Mesenchymal stem cell (in vitro differentiated cells and primary cell): ENCODE measurements around the gene CDC16.
"Not testable (repeated sequence)": the region's sequence is repeated elsewhere in the genome, so short reads cannot be mapped to it uniquely, and the experiment has no call there.

Experiments used
- DNase-seq: peaks from one replicate; pipeline ENCODE4 v3.0.0-alpha.2; 2013
- H2AFZ ChIP-seq: one replicate; pipeline ENCODE4 v1.6.1; 2013; ENCODE audit warnings: low read depth, mild to moderate bottlenecking, control low read depth, inconsistent platforms, low read length, moderate library complexity
- H2AK5ac ChIP-seq: 2 replicates; pipeline ENCODE4 v1.6.1; 2013; ENCODE audit warnings: low read length, moderate library complexity, mild to moderate bottlenecking, inconsistent platforms; ENCODE audit not compliant: severe bottlenecking
- H2BK120ac ChIP-seq: one replicate; pipeline ENCODE4 v1.6.1; 2013; ENCODE audit warnings: low read depth, mild to moderate bottlenecking, inconsistent platforms, low read length, moderate library complexity
- H2BK12ac ChIP-seq, 2 experiments: one replicate each; pipeline ENCODE4 v1.6.1; 2013; ENCODE audit warnings: inconsistent platforms in 2 of 2, low read length in 2 of 2, mild to moderate bottlenecking in 2 of 2, moderate library complexity in 2 of 2, control low read depth in 1 of 2
- H2BK15ac ChIP-seq: one replicate; pipeline ENCODE4 v1.6.1; 2013; ENCODE audit warnings: mild to moderate bottlenecking, low read depth, inconsistent platforms; ENCODE audit not compliant: poor library complexity, severe bottlenecking
- H2BK5ac ChIP-seq: 2 replicates; pipeline ENCODE4 v1.6.1; 2013; ENCODE audit warnings: low read depth, mild to moderate bottlenecking, low read length, control low read depth, inconsistent platforms; ENCODE audit not compliant: poor library complexity, severe bottlenecking
- H3K14ac ChIP-seq, 2 experiments: one replicate each; pipeline ENCODE4 v1.6.1; 2013; ENCODE audit warnings: inconsistent platforms in 2 of 2, low read length in 2 of 2, control low read depth in 1 of 2, mild to moderate bottlenecking in 1 of 2, moderate library complexity in 1 of 2
- H3K18ac ChIP-seq, 2 experiments: one replicate each; pipeline ENCODE4 v1.6.1; 2013; ENCODE audit warnings: inconsistent platforms in 2 of 2, low read length in 2 of 2, control low read depth in 1 of 2, low read depth in 1 of 2, mild to moderate bottlenecking in 1 of 2
- H3K23ac ChIP-seq, 2 experiments: one replicate each; pipeline ENCODE4 v1.6.1; 2013; ENCODE audit warnings: inconsistent platforms in 2 of 2, low read length in 2 of 2, mild to moderate bottlenecking in 2 of 2, moderate library complexity in 2 of 2, control low read depth in 1 of 2
- H3K27ac ChIP-seq: 2 replicates; pipeline ENCODE4 v1.5.1; 2013; ENCODE audit warnings: mild to moderate bottlenecking, moderate library complexity, low read length, control low read depth, inconsistent platforms; ENCODE audit not compliant: poor library complexity, severe bottlenecking
- H3K27me3 ChIP-seq, 2 experiments: 2 replicates each; pipeline versions ENCODE4 v1.6.1 to v1.7.0; 2013; ENCODE audit warnings: low read length in 2 of 2, mild to moderate bottlenecking in 2 of 2, moderate library complexity in 2 of 2, control low read depth in 1 of 2, inconsistent platforms in 1 of 2; ENCODE audit not compliant: control insufficient read depth in 1 of 2, insufficient read depth in 1 of 2
- H3K36me3 ChIP-seq, 2 experiments: 2 replicates each; pipeline versions ENCODE4 v1.6.1 to v1.7.0; 2013; ENCODE audit warnings: low read length in 2 of 2, control low read depth in 1 of 2, inconsistent platforms in 1 of 2, low read depth in 1 of 2, mild to moderate bottlenecking in 1 of 2; ENCODE audit not compliant: insufficient read depth in 2 of 2, control insufficient read depth in 1 of 2
- H3K4ac ChIP-seq, 2 experiments: one replicate each; pipeline ENCODE4 v1.6.1; 2013; ENCODE audit warnings: inconsistent platforms in 2 of 2, low read length in 2 of 2, mild to moderate bottlenecking in 2 of 2, moderate library complexity in 2 of 2, control low read depth in 1 of 2, low read depth in 1 of 2
- H3K4me1 ChIP-seq: 2 replicates; pipeline ENCODE4 v1.6.1; 2013; ENCODE audit warnings: low read depth, low read length, control low read depth; ENCODE audit not compliant: control insufficient read depth, insufficient read depth
- H3K4me2 ChIP-seq: 2 replicates; pipeline ENCODE4 v1.6.1; 2013; ENCODE audit warnings: low read length, mild to moderate bottlenecking, inconsistent platforms; ENCODE audit not compliant: poor library complexity, severe bottlenecking
- H3K4me3 ChIP-seq, 2 experiments: 2 replicates each; pipeline versions ENCODE4 v1.5.1 to v1.7.0; 2013; ENCODE audit warnings: low read length in 2 of 2, mild to moderate bottlenecking in 2 of 2, control low read depth in 1 of 2, low read depth in 1 of 2; ENCODE audit not compliant: insufficient read depth in 1 of 2
- H3K79me1 ChIP-seq: replicated peaks from 2 replicates; pipeline ENCODE4 v1.6.1; 2013; ENCODE audit warnings: mild to moderate bottlenecking, control low read depth, low read length, inconsistent platforms; ENCODE audit not compliant: poor library complexity, severe bottlenecking
- H3K9ac ChIP-seq: 2 replicates; pipeline ENCODE4 v1.7.0; 2013; ENCODE audit warnings: mild to moderate bottlenecking, low read length, moderate library complexity
- H3K9me3 ChIP-seq: 2 replicates; pipeline ENCODE4 v1.7.0; 2013; ENCODE audit warnings: mild to moderate bottlenecking, low read length; ENCODE audit not compliant: control insufficient read depth
- H4K8ac ChIP-seq: one replicate; pipeline ENCODE4 v1.6.1; 2013; ENCODE audit warnings: inconsistent platforms, mild to moderate bottlenecking, low read length, moderate library complexity
- H4K91ac ChIP-seq: one replicate; pipeline ENCODE4 v1.6.1; 2013; ENCODE audit warnings: mild to moderate bottlenecking, low read length, inconsistent platforms
- WGBS: methylation state at CpG from one replicate; pipeline ENCODE4 v1.1.7; 2013; ENCODE audit warnings: mixed read lengths; 5-methylcytosine and 5-hydroxymethylcytosine counted together

The CDC16 gene

DNA sequence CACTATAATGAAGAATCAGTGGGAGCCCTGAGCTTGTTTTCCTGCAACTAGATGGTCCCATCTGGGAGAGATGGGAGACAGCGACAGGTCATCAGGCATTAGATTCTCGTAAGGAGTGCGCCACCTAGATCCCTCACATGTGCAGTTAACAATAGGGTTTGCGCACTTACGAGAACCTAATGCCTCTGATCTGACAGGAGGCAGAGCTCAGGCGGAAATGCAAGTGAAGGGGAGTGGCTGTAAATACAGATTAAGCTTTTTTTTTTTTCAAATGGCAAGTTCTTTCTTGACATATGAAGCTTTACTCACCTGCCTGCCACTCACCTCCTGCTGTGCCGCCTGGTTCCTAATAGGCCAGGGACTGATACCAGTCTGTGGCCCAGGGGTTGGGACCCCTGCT lies 14.4 kb downstream of the CDC16 start:
- H3K14ac ChIP-seq, result no peak overlapping the region
- no peak overlapping the region for H3K18ac ChIP-seq
- H2AK5ac ChIP-seq, result no peak overlapping the region
- peaks cover 36 to 97% of the 10 kb centered on the region in 2 experiments for H3K36me3 ChIP-seq
- H3K23ac ChIP-seq, result no peak overlapping the region
- peaks cover 20% of the 10 kb centered on the region for H3K79me1 ChIP-seq
- H2BK12ac ChIP-seq, result no peak overlapping the region
- H3K4ac ChIP-seq, result no peak overlapping the region
- no peak overlapping the region for H4K8ac ChIP-seq
- no peak overlapping the region for H3K4me2 ChIP-seq
- DNase-seq, result no peak
- no peak overlapping the region for H2AFZ ChIP-seq
- no peak overlapping the region for H4K91ac ChIP-seq
- no peak overlapping the region for H3K9ac ChIP-seq
- WGBS, result 98% methylated on average over 6 of the region's 7 CpGs
- no peak overlapping the region for H3K27ac ChIP-seq
- H3K4me3 ChIP-seq, result no peak overlapping the region
- H3K9me3 ChIP-seq, result no peaks in the 10 kb centered on the region
- no peak overlapping the region for H2BK5ac ChIP-seq
- no peak overlapping the region for H2BK15ac ChIP-seq
- no peaks in the 10 kb centered on the region for H3K27me3 ChIP-seq
- no peak overlapping the region for H2BK120ac ChIP-seq
- peaks cover 5% of the 10 kb centered on the region for H3K4me1 ChIP-seq

DNA sequence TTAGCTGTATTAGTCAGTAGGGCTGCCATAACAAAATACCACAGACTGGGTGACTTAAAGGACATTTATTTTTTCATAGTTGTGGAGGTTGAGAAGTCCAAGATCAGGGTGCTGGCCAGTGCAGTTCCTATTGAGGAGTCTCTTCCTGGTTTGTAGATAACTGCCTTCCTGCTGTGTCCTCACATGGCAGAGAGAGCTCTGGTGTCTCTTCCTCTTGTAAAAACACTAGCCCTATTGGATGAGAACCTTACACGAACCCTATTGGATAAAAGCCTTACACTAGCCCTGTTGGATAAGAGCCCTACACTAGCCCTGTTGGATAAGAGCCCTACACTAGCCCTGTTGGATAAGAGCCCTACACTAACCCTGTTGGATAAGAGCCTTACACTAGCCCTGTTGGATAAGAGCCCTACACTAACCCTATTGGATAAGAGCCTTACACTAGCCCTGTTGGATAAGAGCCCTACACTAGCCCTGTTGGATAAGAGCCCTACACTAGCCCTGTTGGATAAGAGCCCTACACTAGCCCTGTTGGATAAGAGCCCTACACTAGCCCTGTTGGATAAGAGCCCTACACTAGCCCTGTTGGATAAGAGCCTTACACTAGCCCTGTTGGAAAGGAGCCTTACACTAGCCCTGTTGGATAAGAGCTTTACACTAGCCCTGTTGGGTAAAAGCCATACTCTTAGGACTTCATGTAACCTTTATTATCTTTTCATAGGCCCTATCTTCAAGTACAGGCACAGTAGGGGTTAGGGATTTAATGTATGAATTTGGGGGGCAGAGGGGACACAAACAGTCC lies 17.1 kb downstream of the CDC16 start:
- H3K4ac ChIP-seq, H3K27me3 ChIP-seq, H3K23ac ChIP-seq, H3K14ac ChIP-seq, H4K91ac ChIP-seq, H3K9me3 ChIP-seq, DNase-seq, H3K4me1 ChIP-seq, H2BK12ac ChIP-seq, H2BK5ac ChIP-seq, H2BK120ac ChIP-seq, H3K9ac ChIP-seq, H3K4me3 ChIP-seq, H2AFZ ChIP-seq, H3K18ac ChIP-seq, H3K27ac ChIP-seq, H2BK15ac ChIP-seq, H3K4me2 ChIP-seq, H4K8ac ChIP-seq, H2AK5ac ChIP-seq: not testable (repeated sequence)
- WGBS, result 96% methylated on average over 1 of the region's 1 CpG
- Histone ChIP-seq H3K36me3 (peaks cover 28 to 97% of the 10 kb centered on the region in 2 experiments), H3K79me1 (peaks cover 18% of the 10 kb centered on the region)

DNA sequence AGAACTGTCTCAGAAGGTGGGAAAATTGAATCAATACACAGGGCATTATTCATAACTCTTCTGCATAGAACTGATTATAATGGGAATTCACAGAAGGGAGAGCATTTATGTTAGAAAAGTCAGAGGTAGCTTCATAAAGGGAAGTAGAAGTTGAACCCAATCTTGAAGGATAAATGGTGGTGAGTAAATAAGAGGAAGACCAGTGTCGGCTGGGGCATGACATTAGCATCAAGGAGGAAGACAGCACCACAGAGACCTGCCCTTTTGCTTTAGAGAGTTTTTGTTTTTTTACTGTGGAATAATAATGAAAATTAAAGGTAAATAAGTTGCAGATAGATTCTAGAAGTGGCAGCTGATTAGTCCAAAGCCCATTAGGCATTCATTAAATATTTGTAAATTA lies 21.9 kb downstream of the CDC16 start:
- Histone ChIP-seq H2AFZ (no peak overlapping the region), H3K36me3 (peaks cover 16 to 97% of the 10 kb centered on the region in 2 experiments), H2BK12ac (no peak overlapping the region), H2BK15ac (no peak overlapping the region), H3K4me2 (no peak overlapping the region), H2BK5ac (no peak overlapping the region), H3K79me1 (peaks cover 23% of the 10 kb centered on the region), H3K9ac (no peak overlapping the region), H2BK120ac (no peak overlapping the region), H3K14ac (no peak overlapping the region), H3K9me3 (no peaks in the 10 kb centered on the region), H3K23ac (no peak overlapping the region), H4K8ac (no peak overlapping the region), H3K4me1 (peaks cover 2% of the 10 kb centered on the region), H3K4me3 (no peak overlapping the region), H3K18ac (no peak overlapping the region), H3K27ac (no peak overlapping the region), H3K27me3 (no peaks in the 10 kb centered on the region), H4K91ac (no peak overlapping the region), H2AK5ac (no peak overlapping the region), H3K4ac (no peak overlapping the region)
- WGBS, result 93% methylated on average over 1 of the region's 1 CpG
- no peak for DNase-seq

DNA sequence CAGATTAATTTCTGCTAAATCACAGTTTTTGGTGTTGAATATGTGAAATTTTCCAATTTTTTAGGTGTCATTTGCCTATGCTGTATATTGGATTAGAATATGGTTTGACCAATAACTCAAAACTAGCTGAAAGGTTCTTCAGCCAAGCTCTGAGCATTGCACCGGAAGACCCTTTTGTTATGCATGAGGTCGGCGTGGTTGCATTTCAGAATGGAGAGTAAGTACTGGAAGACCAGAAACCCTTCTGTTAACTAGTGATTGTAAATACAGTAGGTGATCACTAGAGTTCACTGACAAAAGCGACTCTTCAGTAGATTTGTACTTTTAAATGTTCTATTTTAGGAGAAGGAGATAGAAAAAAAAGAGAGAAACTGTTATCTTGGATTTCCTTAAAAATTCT lies 22.3 kb downstream of the CDC16 start:
- Histone ChIP-seq H3K36me3 (peaks cover 18 to 97% of the 10 kb centered on the region in 2 experiments), H4K91ac (no peak overlapping the region), H3K9me3 (no peaks in the 10 kb centered on the region), H3K4me3 (no peak overlapping the region), H4K8ac (no peak overlapping the region), H3K23ac (no peak overlapping the region), H2BK15ac (no peak overlapping the region), H3K27me3 (no peaks in the 10 kb centered on the region), H2BK12ac (no peak overlapping the region), H3K14ac (no peak overlapping the region), H3K4me2 (no peak overlapping the region), H2BK5ac (no peak overlapping the region), H3K79me1 (peaks cover 22% of the 10 kb centered on the region), H3K4me1 (peaks cover 3% of the 10 kb centered on the region), H2AK5ac (no peak overlapping the region), H2AFZ (no peak overlapping the region), H3K4ac (no peak overlapping the region), H3K9ac (no peak overlapping the region), H2BK120ac (no peak overlapping the region), H3K18ac (no peak overlapping the region), H3K27ac (no peak overlapping the region)
- 97% methylated on average over 4 of the region's 4 CpGs for WGBS
- no peak for DNase-seq
